Naive thymus-derived CD4-positive, alpha-beta T cell (primary cell): Measurements from ENCODE around the gene ATF7. TPM values are rescaled to one million over a fixed set of nuclear protein-coding genes. Genes with fewer than 3 reads are reported as not detected.
"Not testable (repeated sequence)": the region's sequence is repeated elsewhere in the genome, so short reads cannot be mapped to it uniquely, and the experiment has no call there.

Experiments
- ATAC-seq: fragments of 150-1000 bp; cut with Tn5 transposase; 2 replicates; pipeline ENCODE4 v1.10.0; 2021; ENCODE audit warnings: mild to moderate bottlenecking, moderate library complexity
- CTCF ChIA-PET: fragments of 350-600 bp; sonication (Branson Sonifier 250); formaldehyde crosslinking; loops from one replicate; lab custom pipeline; 2021; ENCODE audit warnings: antibody characterized with exemption; lab: Charles Lee
- POLR2A ChIA-PET: fragments of 350-600 bp; sonication (Branson Sonifier 250); formaldehyde crosslinking; loops from one replicate; lab custom pipeline; 2021; ENCODE audit warnings: antibody characterized with exemption, inconsistent platforms; lab: Charles Lee
- DNase-seq, 9 donors: peaks; one replicate each; pipeline versions ENCODE4 v3.0.0 to v3.0.0-alpha.2; 2020 to 2022; ENCODE audit warnings: mixed read lengths in 1 of 9
- H3K27ac ChIP-seq: one replicate; pipeline ENCODE4 v1.7.0; 2013; ENCODE audit warnings: mild to moderate bottlenecking, low read depth, low read length, moderate library complexity
- H3K27me3 ChIP-seq, 2 donors: one replicate each; pipeline ENCODE4 v1.7.0; 2013; ENCODE audit warnings: low read length in 2 of 2, mild to moderate bottlenecking in 2 of 2, moderate library complexity in 2 of 2; ENCODE audit not compliant: control insufficient read depth in 2 of 2, insufficient read depth in 2 of 2
- H3K36me3 ChIP-seq, 3 experiments: 1 replicate in 2 of 3; 2 replicates in 1 of 3; pipeline ENCODE4 v1.7.0; 2013; ENCODE audit warnings: low read length in 3 of 3, mild to moderate bottlenecking in 3 of 3, moderate library complexity in 1 of 3; ENCODE audit not compliant: insufficient read depth in 3 of 3, control insufficient read depth in 2 of 3
- H3K4me1 ChIP-seq, 2 donors: one replicate each; pipeline ENCODE4 v1.7.0; 2013; ENCODE audit warnings: low read length in 2 of 2, mild to moderate bottlenecking in 2 of 2, moderate library complexity in 1 of 2; ENCODE audit not compliant: control insufficient read depth in 2 of 2, insufficient read depth in 2 of 2
- H3K4me3 ChIP-seq: 2 replicates; pipeline ENCODE4 v1.7.0; 2013; ENCODE audit warnings: mild to moderate bottlenecking, low read length
- H3K9me3 ChIP-seq, 3 experiments: 1 replicate in 2 of 3; 2 replicates in 1 of 3; pipeline ENCODE4 v1.7.0; 2013; ENCODE audit warnings: low read length in 3 of 3; ENCODE audit not compliant: control insufficient read depth in 2 of 3
- H3K27ac Mint-ChIP-seq, 9 donors: one replicate each; pipeline ENCODE4 v1.8.0; 2020 to 2022; ENCODE audit warnings: mixed read lengths in 9 of 9, mild to moderate bottlenecking in 8 of 9, moderate library complexity in 5 of 9, inconsistent platforms in 2 of 9
- H3K27me3 Mint-ChIP-seq, 5 donors: one replicate each; pipeline ENCODE4 v1.8.0; 2021 to 2022; ENCODE audit warnings: mixed read lengths in 5 of 5, mild to moderate bottlenecking in 1 of 5
- H3K36me3 Mint-ChIP-seq, 5 donors: one replicate each; pipeline ENCODE4 v1.8.0; 2020 to 2022; ENCODE audit warnings: mixed read lengths in 5 of 5, mild to moderate bottlenecking in 3 of 5, inconsistent platforms in 1 of 5
- H3K4me1 Mint-ChIP-seq, 7 donors: one replicate each; pipeline ENCODE4 v1.8.0; 2020 to 2022; ENCODE audit warnings: mixed read lengths in 7 of 7, mild to moderate bottlenecking in 3 of 7, inconsistent platforms in 1 of 7
- H3K4me3 Mint-ChIP-seq, 10 donors: one replicate each; pipeline ENCODE4 v1.8.0; 2020 to 2022; ENCODE audit warnings: mild to moderate bottlenecking in 10 of 10, mixed read lengths in 10 of 10, moderate library complexity in 6 of 10, inconsistent platforms in 2 of 10
- H3K9me3 Mint-ChIP-seq, 11 donors: one replicate each; pipeline ENCODE4 v1.8.0; 2020 to 2022; ENCODE audit warnings: mixed read lengths in 11 of 11, mild to moderate bottlenecking in 4 of 11, inconsistent platforms in 1 of 11, moderate library complexity in 1 of 11
- intact Hi-C, 2 donors: fragments of 100-400 bp; cut with micrococcal nuclease; formaldehyde crosslinking; loops; one replicate each; pipeline ENCODE4 v1.15.1; 2023
- polyA plus RNA-seq, 2 donors: library from polyadenylated mRNA; unstranded; fragments of 300-500 nt; fragmentation: Illumina TruSeq; gene quantifications; one replicate each; pipeline ENCODE4 v1.2.3, GENCODE V29; 2021
- total RNA-seq, 6 experiments: library from RNA in 5 of 6; stranded (reverse) in 5 of 6; gene quantifications; 1 replicate in 5 of 6; 2 replicates in 1 of 6; pipeline ENCODE4 v1.2.3 and lab custom pipeline; 2021 to 2026

ATF7 gene
- total and polyA plus RNA-seq, 7 experiments from 2014 or later, result 14.5 to 39.5 (median 29.7) TPM

DNA sequence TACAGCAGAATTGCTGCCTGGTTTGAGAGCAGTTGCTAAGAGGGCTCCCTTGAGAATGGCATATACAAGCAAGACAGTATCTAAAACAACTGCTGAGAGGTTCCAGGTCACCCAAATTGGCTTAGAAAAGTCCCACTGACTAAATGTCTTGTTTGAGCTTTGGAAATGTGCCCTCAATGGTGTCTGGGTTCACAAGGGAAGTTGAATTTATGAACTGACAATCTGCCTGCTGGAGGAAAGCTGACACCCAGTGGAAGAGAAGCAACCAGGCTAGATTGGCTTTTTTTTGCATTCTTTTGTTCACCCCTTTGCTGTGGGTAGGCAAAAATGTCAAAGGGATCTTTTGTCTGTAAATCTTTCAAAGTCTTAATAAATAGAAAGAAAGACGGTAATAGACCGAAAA lies 74.3 kb downstream of the ATF7 start:
- Histone ChIP-seq H3K27ac (no peak overlapping the region), H3K9me3 (no peaks in the 10 kb centered on the region), H3K4me1 (no peaks in the 10 kb centered on the region), H3K4me3 (no peak overlapping the region), H3K36me3 (peaks cover 0 to 24% (median 4%) of the 10 kb centered on the region in 3 experiments), H3K27me3 (no peaks in the 10 kb centered on the region)
- Mint-ChIP-seq H3K9me3 (no peaks in the 10 kb centered on the region), H3K36me3 (peaks cover 0 to 27% (median 5%) of the 10 kb centered on the region in 5 donors), H3K27ac (peak overlapping the region in 3 of 9 donors; percentile 37 to 80 (median 51)), H3K4me1 (peaks cover 2 to 25% (median 16%) of the 10 kb centered on the region in 7 donors), H3K27me3 (no peaks in the 10 kb centered on the region), H3K4me3 (peak overlapping the region in 1 of 10 donors; percentile 23)
- DNase-seq, result no peak
- ChIA-PET CTCF (interaction anchor here (1.1 kb wide), 1 partner anchor 124 kb away, joined by 5 read pairs; the partner anchor contains the start of gene ATP5MC2), POLR2A (interaction anchor here (0.6 to 1.0 kb wide), 2 partner anchors 9 to 17 kb away, joined by 3 to 4 read pairs; no protein-coding TSS in a partner anchor)
- no peak for ATAC-seq
- intact Hi-C loops, result no loop called here

DNA sequence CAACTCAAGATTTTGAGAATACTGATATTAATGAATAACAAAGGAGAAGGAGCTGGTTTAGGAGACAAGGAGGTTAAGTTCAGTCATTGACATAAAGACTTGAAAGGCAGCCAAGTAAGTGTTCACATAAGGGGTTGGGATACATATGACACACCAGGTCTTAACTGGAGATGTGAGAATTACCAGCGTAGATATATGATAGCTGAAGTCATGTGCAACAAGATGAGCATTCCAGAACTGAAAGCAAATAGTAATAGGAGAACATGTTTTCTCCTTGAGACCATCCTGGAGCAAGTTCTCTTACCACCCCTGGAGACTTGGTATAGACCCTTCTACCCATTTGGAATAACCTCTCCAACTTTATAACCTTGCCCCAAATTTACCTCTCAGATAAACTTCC lies 75.6 kb downstream of the ATF7 start:
- peaks cover 0 to 27% (median 5%) of the 10 kb centered on the region in 5 donors for H3K36me3 Mint-ChIP-seq
- intact Hi-C loops, result no loop called here
- Histone ChIP-seq H3K9me3 (no peaks in the 10 kb centered on the region), H3K4me3 (no peak overlapping the region), H3K27ac (no peak overlapping the region), H3K36me3 (peaks cover 0 to 24% (median 4%) of the 10 kb centered on the region in 3 experiments), H3K27me3 (no peaks in the 10 kb centered on the region), H3K4me1 (no peaks in the 10 kb centered on the region)
- no peak overlapping the region for H3K4me3 Mint-ChIP-seq
- no peaks in the 10 kb centered on the region for H3K9me3 Mint-ChIP-seq
- ATAC-seq, result no peak
- CTCF ChIA-PET, result interaction anchor here (0.9 kb wide), 1 partner anchor 198 kb away, joined by 3 read pairs; no protein-coding TSS in a partner anchor
- no peak for DNase-seq
- H3K27me3 Mint-ChIP-seq, result no peaks in the 10 kb centered on the region
- H3K4me1 Mint-ChIP-seq, result peaks cover 2 to 25% (median 16%) of the 10 kb centered on the region in 7 donors
- POLR2A ChIA-PET, result no interaction called here
- peak overlapping the region in 2 of 9 donors; percentile 20 to 33 for H3K27ac Mint-ChIP-seq

DNA sequence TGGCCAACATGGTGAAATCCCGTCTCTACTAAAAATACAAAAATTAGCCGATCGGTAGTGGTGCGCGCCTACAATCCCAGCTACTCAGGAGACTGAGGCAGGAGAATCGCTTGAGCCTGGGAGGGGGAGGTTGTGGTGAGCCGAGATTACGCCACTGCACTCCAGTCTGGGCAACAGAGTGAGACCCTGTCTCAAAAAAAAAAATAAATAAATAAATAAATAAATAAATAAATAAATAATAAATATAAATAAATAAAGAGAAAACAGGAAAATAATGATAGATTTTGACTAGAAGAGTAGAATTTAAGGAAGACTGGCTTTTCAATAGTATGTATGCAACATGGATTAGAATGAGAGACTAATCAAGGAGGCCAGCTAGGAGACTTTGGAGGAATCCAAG lies 76.1 kb downstream of the ATF7 start:
- ATAC-seq, H3K4me3 Mint-ChIP-seq, H3K27ac ChIP-seq, H3K27me3 ChIP-seq, H3K27me3 Mint-ChIP-seq, H3K9me3 ChIP-seq, H3K9me3 Mint-ChIP-seq, DNase-seq, POLR2A ChIA-PET, H3K4me3 ChIP-seq, intact Hi-C loops, H3K4me1 ChIP-seq: not testable (repeated sequence)
- Mint-ChIP-seq H3K27ac (peak overlapping the region in 2 of 9 donors; percentile 20 to 33), H3K4me1 (peaks cover 6 to 30% (median 18%) of the 10 kb centered on the region in 7 donors), H3K36me3 (peaks cover 0 to 27% (median 5%) of the 10 kb centered on the region in 5 donors)
- CTCF ChIA-PET, result interaction anchor here (0.9 kb wide), 1 partner anchor 198 kb away, joined by 3 read pairs; no protein-coding TSS in a partner anchor
- H3K36me3 ChIP-seq, result peaks cover 0 to 24% (median 4%) of the 10 kb centered on the region in 3 experiments

GRCh38 chr12:53548354-53548753 lies 77.8 kb downstream of the ATF7 start:
- H3K9me3 ChIP-seq, H3K9me3 Mint-ChIP-seq, H3K27me3 Mint-ChIP-seq, POLR2A ChIA-PET, intact Hi-C loops, H3K4me3 Mint-ChIP-seq, H3K4me1 ChIP-seq, H3K4me3 ChIP-seq, H3K27ac ChIP-seq, H3K27ac Mint-ChIP-seq, H3K27me3 ChIP-seq, DNase-seq, ATAC-seq: not testable (repeated sequence)
- Mint-ChIP-seq H3K36me3 (peaks cover 0 to 27% (median 7%) of the 10 kb centered on the region in 5 donors), H3K4me1 (peaks cover 11 to 45% (median 34%) of the 10 kb centered on the region in 7 donors)
- CTCF ChIA-PET, result interaction anchor here (0.6 to 1.5 kb wide), 4 partner anchors 114 to 563 kb away, joined by 3 to 5 read pairs (median 4); partner anchors contain the start of gene ATP5MC2
- peaks cover 0 to 24% (median 4%) of the 10 kb centered on the region in 3 experiments for H3K36me3 ChIP-seq

DNA sequence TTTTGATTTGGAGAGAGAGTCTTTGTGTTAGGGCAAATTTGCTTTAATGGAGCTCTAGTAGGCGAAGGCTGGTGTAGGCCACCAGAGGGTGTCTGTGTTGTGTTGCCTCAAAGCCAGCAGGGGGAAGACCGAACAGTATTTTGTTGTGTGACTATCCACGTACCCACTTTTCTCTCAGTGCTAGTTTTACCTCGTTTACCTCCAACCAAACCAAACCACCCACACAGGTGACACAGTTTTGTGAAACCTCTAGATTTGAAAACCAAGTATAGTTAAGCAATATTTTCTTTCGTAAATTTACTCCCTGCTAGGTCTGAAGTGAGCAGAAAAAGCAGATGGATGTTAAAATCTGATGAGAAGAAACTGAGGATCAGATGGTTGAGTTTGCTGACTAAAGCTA lies 82.6 kb downstream of the ATF7 start:
- H3K4me3 Mint-ChIP-seq, result peak overlapping the region in 5 of 10 donors; percentile 5 to 52 (median 33)
- POLR2A ChIA-PET, result interaction anchor here (0.6 to 2.2 kb wide), 2 partner anchors 14 to 133 kb away, joined by 3 to 9 read pairs; partner anchors contain the start of gene ATP5MC2

DNA sequence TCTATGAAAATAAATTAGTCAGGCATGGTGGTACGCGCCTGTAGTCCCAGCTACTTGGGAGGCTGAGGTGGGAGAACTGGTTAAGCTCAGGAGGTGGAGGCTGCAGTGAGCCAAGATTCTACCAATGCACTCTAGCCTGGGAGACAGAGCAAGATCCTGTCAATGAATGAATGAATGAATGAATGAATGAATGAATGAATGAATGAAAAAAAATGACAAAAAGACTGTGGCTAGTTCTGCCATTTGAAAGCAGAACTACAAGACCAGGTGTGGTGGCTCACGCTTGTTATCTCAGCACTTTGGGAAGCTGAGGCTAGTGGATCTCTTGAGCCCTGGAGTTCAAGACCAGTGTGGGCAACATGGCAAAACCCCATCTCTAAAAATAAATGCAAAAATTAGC lies 86.7 kb downstream of the ATF7 start:
- H3K27ac Mint-ChIP-seq, result no peak overlapping the region
- peaks cover 11 to 63% (median 13%) of the 10 kb centered on the region in 3 experiments for H3K36me3 ChIP-seq
- POLR2A ChIA-PET, result no interaction called here

More for the DNA sequence above, 82.6 kb downstream of the ATF7 start:
- Histone ChIP-seq H3K27ac (peak overlapping the region; percentile 26), H3K4me1 (peaks cover 0 to 7% of the 10 kb centered on the region in 2 donors), H3K36me3 (peaks cover 4 to 35% (median 9%) of the 10 kb centered on the region in 3 experiments), H3K4me3 (no peak overlapping the region), H3K27me3 (no peaks in the 10 kb centered on the region), H3K9me3 (no peaks in the 10 kb centered on the region)
- peak in 8 of 9 donors; percentile 37 to 78 (median 64) for DNase-seq
- intact Hi-C loops, result loop anchor here (1.0 to 2.0 kb wide), 4 partner anchors 83 to 203 kb away; partner anchors contain the start of genes ATF7 (in 2 of the 2) and ATP5MC2 (in 2 of the 2)
- Mint-ChIP-seq H3K27me3 (no peaks in the 10 kb centered on the region), H3K9me3 (no peaks in the 10 kb centered on the region), H3K36me3 (peaks cover 3 to 12% (median 9%) of the 10 kb centered on the region in 5 donors), H3K4me1 (peaks cover 0 to 25% (median 18%) of the 10 kb centered on the region in 7 donors), H3K27ac (peak overlapping the region; percentile 51 to 88 (median 76))
- CTCF ChIA-PET, result interaction anchor here (0.7 to 4.8 kb wide), 10 partner anchors 21 to 203 kb away, joined by 3 to 37 read pairs (median 5); partner anchors contain the start of gene ATP5MC2
- ATAC-seq, result peak; percentile 94

More for the DNA sequence above, 86.7 kb downstream of the ATF7 start:
- peaks cover 7 to 40% (median 16%) of the 10 kb centered on the region in 5 donors for H3K36me3 Mint-ChIP-seq
- no peaks in the 10 kb centered on the region for H3K27me3 ChIP-seq
- H3K9me3 Mint-ChIP-seq, result no peaks in the 10 kb centered on the region
- H3K4me3 Mint-ChIP-seq, result no peak overlapping the region
- peaks cover 0 to 7% of the 10 kb centered on the region in 2 donors for H3K4me1 ChIP-seq
- no peaks in the 10 kb centered on the region for H3K27me3 Mint-ChIP-seq
- H3K4me1 Mint-ChIP-seq, result peaks cover 0 to 13% (median 12%) of the 10 kb centered on the region in 7 donors
- CTCF ChIA-PET, result no interaction called here
- no peak overlapping the region for H3K27ac ChIP-seq
- H3K9me3 ChIP-seq, result no peaks in the 10 kb centered on the region
- ATAC-seq, result no peak
- DNase-seq, result no peak
- intact Hi-C loops, result no loop called here
- H3K4me3 ChIP-seq, result no peak overlapping the region
